Pulmonary artery endothelial cell (primary cell): Measurements from ENCODE around the gene KRABD2.
"Not testable (repeated sequence)": the region's sequence is repeated elsewhere in the genome, so short reads cannot be mapped to it uniquely, and the experiment has no call there.

Experiments used
- DNase-seq: peaks from one replicate; pipeline ENCODE4 v3.0.0-alpha.2; 2011; ENCODE audit warnings: low read depth, low spot score

KRABD2 gene

DNA sequence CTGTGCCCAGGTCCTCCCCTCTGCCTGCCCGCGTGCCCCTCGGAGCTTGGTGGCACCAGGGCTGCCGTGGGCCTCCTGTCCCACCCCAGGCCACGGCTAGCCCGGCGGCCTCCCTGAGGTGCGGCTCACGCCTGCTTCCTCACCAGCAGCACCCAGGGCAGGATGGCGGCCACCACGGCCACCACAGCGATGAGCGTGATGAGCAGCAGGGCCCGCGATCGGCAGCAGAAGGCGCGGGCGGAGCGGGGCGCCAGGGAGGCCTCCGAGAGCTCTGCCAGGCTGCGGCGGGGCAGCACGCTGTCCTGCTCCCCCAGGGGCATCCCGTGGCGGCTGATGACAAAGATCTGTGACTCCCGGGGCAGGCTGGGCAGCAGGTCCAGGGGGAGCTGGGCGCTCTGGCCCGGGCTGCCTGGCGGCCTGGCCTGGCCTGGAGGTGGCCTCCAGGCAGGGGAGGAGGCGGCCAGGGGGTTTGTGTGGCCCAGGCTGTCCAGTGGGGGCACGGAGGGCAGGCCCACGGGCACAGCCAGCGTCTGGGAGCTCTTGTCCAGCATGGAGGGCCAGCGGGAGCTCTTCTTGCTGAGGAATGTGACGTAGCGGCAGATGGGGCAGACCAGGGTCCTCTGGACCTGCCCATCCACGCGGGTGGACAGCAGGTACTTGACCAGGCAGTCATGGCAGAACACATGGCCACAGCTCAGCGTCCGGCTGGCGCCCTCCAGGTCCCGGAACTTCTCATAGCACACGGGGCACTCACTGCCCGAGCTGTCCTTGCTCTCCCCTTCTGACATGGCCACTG lies 16.4 kb upstream of the KRABD2 start:
- no peak for DNase-seq

DNA sequence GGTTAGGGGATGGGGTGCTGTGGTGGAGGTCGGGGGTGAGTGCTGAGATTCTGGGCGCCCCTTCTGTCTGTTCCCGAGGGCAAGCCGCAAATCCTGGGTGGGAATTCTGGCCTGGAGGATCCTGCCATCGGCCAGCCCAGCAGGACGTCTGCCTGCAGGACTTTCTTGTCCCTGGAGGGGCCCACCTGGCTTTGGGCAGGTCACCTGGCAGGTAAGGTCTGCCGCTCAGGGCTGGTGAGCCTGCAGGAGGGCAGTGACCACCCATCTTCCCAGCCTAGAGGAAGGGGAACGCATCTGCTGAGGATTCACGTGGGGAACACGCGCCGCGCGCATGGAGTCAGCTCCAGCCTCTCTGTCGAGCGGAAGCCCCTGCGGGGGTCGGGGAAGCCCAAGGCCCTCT lies 15.8 kb upstream of the KRABD2 start:
- DNase-seq, result no peak

DNA sequence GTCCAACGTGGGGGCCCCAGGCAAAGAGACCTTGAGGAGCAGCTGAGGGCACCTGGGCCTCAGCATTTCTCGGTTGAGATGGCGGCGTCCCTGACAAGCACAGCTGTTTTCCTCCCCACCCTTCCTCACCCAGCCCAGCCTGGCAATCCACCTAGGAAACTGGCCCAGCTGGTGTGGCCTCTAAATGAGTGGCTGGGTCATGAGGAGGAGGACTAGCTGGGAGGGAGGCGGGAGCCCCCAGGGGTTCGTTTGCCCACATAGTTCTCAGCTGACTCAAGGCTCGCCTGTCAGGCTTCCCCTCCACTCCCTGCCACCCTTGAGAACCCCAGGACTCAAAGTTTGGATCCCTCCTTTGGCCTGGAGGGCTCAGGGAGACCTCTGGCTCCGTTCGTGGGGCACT lies 15.2 kb upstream of the KRABD2 start:
- DNase-seq, result no peak

DNA sequence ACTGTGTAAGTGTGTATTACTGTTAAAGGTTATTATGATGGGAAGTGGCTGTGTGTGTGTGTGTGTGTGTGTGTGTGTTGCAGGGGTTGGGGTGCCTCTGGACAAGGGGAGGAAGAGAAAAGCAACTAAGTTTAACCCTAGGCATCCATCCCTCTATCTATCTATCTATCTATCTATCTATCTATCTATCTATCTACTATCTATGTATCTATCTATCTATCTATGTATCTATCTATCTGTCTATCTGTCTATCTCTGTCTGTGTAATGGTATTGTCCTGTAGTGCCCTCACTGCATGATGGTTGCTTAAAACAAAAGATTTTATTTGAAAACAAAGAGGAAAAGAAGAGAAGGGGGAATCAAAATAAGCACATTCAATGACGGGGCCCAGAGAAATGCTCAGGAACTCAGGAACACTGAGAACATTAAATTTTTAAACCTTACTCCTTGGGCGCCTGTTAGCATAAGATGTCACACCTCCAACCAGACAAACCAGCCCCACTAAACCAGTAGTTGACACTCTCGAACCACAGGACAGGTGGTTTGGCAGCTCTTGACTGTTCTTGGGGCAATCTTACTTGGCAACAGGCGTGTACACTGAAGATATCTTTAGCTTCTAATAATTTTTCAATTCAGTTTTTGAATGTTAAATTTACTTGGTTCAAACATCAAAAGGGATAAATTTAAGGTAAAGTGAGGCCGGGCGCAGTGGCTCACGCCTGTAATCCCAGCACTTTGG lies 11.6 kb upstream of the KRABD2 start:
- DNase-seq, result no peak

DNA sequence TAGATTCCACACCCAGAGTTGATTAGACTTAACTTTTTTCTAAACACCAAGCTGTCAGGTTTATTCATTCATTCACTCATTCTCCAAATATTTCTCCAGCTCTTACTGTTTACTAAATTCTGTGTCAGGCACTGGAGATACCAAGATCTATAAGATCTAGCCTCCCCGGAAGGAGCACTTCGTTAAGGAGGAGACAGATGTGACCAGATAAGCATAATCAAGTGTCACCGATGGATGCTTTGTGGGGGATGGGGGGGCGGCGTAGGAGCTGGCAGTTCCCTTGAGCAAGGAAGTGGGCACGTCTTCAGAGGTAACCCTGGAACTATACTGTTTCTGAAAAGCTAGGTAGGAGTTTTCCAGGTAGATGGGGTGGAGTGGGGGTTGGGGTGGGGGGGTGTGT lies 10.3 kb upstream of the KRABD2 start:
- DNase-seq, result no peak

DNA sequence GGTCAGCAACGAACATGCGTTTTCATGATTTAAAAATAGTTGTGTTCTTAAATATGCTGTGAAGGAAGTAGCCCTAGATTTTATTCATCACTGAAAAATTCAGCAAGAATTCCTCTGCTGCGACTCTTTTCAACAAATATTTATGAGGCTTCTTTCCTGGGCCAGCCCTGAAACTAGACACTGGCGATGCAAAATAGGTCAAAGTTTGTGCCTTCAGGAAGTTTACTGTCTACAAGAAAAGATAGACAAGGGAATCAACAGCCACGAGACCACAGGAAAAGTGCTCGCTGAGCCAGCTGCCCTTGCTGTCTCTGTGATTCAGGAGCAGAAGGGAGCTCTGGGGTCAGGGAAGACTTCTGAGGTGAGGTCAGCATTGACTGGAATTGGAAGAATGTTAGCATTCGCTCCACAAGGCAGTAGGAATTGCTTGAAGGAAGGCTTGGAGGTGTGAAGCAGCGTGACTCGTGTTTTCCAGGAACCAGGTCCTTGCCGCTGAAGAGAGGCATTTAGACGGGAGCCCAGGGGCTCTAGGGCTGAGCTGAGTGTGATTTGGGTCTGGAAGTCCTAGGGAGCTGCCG lies 8.4 kb upstream of the KRABD2 start:
- DNase-seq, result peak; percentile 43

DNA sequence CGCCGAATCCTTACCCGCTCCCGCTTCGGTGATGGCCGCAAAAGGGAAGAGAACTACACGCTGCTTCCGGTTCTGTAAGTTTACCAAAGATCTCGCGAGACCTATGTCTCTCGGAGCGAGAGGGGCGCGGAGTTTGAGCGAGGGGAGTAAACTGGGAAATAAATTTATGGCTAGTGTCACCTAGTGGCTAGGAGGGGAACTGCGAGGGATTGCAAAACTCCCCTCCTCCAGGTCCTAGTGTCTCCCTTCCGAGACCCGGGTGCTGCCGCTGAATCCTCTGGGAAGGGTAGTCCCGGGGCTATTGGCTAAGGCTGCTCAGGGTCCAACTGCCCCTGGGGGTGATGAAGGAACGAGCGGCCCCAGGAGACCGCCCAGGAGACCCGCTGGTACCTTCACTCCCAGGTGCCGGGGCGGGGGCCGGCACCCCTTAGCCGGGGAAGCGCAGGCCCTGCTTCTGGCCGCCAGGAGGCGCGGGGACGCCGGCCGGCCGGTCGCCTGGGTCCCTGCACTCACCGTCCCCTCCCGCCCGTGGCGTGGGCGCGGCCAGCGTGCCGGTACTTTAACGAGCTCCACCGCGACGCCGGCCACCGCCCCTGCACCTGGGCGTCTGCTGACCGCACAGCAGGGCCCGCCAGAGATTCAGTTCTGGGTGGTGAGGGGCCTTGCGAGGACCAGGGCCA lies 6.8 kb upstream of the KRABD2 start, which contains the start of gene RPL26:
Gene RPL26 (minus strand): TSS at position 51 of the 680 bp plus-strand sequence. CDS start 883 bp downstream, outside the sequence.
- peak; percentile 92 for DNase-seq

DNA sequence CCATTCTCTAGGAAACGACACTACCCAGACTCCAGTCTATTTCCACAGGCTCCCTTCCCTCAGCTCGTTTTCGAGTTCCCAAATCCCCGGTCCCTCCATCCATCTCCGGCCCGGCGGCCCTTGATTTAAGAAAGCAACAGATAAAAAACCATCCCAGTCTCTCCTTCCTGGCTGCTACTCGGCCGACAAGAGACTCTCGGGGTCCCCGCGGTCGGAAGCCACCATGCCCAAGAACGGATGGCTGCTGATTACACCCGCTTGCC lies 6.3 kb upstream of the KRABD2 start:
- DNase-seq, result no peak

DNA sequence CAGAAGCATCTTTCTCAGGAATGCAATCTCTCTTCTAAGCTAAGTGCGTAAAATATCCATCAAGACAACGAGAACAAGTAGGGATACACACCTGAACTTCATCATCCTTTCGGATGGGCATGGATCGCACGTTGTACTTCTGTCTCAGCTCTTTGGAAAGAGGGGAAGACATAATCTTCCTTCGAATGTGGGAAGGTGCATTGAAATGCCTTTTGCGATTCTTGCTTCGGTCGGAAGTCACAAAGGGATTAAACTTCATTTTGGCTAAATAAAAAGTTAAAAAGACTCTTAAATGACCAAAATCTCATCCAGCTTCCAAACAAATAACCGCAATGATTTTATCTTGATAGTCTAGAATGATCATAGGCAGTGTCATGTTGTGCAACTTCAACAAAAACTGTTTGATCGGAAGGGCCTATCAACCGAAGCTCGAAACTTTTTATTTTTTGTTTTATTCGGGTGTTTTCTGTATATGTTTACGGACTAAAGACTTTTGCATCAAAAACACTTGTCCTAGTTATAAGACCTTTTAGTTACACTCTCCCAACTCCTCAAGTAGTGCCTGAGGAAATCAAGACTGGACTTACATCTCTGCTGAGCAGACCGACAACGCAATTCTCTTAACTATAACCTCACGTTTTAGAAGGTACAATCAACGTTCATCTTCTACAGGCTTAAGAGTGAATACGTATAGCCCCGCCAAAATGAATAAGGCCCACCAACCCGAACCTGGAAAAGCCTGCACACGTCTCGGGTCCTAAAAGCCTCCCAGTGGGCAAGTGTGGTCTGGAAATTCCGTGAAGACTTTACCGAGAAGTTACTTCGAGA lies 5.8 kb upstream of the KRABD2 start:
- DNase-seq, result no peak

DNA sequence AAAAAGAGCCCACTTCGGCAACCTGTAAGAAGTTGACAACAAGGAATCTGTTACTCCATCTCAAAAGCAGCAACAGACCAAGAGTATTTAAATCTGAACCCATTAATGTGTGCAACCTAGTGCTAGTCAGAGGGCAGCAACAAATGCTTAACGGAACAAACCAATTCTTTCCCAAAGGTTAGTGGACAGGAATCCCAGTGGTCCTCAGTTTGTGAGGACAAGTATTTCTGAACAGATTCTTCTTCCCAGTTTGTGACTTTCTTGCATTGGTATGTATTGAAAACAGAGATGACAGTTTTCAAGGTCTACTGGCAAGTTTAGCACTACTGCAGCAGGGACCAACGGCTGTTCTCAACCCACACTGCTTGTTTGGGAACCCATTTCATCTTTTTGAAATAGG lies 3.5 kb upstream of the KRABD2 start:
- DNase-seq, result no peak

DNA sequence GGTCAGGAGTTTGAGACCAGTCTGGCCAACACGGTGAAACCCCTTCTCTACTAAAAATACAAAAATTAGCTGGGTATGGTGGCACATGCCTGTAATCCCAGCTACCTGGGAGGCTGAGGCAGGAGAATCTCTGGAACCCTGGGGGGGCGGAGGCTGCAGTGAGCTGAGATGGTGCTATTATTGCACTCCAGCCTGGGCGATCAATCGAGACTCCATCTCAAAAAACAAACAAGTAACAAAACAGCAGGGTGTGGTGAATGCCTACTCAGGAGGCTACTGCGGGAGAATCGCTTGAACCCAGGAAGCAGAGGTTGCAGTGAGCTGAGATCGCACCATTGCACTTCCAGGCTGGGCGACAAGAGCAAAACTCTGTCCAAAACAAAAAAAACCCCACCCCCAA lies 1.6 kb upstream of the KRABD2 start:
- not testable (repeated sequence) for DNase-seq

DNA sequence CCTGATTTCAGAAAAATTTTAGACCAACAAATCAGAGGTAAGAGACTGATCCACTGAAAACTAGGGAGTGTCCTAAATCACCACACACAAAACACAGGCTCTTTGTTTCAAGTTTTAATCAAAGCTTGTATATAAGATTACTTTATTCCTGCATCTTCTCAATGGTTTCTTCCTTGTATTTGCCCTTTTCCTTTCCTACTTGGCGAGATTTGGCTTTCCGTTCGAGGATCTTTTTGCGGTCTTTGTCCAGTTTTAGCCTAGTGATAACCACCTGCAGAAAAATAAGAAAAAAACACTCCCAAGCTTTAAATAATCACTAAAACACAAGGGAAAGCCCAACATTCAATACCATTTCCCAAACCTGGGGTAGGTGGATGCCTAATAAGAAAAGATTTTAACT lies 918 bp upstream of the KRABD2 start:
- no peak for DNase-seq

DNA sequence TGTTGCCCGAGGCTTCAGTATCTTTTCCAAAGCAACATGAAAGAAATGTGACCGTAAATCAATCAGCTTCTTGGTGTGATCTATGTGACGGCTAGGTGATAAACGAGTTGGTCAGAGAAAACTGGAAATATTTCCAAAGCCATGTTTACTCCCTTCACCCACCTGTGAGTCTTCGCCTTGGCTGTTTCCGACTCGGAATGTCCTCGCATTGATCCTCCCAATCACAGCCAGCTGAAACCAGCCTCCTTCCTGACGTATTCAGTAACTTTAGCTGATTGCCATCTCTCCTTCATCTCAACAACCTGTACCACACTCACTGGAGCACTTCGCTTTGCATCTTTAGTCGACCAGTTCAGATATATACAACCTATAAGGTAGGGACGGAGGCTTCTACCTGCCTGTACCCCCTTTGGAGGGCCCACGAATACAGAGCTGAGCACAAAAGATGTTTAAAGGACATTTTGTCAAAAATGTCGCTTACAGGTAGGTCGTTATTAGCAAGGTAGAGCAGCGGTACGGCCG lies 705 bp downstream of the KRABD2 start:
- no peak for DNase-seq

DNA sequence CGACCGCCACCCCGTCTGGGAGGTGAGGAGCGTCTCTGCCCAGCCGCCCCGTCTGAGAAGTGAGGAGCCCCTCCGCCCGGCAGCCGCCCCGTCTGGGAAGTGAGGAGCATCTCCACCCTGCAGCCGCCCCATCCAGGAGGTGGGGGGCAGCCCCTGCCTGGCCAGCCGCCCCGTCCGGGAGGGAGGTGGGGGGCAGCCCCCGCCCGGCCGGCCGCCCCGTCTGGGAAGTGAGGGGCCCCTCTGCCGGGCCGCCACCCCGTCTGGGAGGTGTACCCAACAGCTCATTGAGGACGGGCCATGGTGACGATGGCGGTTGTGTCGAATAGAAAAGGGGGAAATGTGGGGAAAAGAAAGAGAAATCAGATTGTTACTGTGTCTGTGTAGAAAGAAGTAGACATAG lies 2.6 kb downstream of the KRABD2 start:
- DNase-seq, result not testable (repeated sequence)

DNA sequence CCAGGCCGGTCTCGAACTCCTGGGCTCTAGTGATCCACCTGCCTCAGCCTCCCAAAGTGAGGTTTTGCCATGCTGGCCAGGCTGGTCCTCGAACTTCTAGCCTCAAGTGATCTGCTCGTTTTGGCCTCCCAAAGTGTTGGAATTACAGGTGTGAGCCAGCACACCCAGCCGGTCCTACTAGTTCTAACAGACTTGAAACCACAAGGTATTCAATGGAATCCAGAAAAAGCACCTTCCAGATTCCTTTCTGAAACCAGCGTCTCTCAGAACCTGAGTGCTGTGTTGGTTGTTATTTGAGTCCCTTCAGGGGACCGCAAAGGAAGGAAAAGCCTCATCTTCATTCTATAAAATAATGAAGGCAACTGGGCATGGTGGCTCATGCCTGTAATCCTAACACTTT lies 4.1 kb downstream of the KRABD2 start:
- no peak for DNase-seq

DNA sequence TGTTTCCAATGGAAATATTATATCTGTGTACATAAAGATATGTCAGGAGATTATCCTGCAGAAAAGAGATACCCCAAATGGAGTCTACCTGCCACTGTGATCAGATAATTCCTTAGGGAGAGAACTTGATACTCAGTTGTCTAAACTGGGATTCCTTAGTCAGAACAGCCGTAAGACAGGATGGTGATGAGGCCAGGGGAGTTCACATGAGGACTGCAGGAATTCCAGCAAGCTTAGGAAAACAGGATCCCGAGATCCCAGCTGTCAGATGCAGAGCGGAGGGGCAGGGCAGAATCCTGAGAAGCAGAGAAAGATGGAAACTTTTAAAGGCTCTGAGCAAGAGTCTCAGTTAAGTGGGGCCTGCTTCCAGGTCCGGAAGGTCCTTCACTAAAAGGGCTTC lies 4.7 kb downstream of the KRABD2 start:
- DNase-seq, result no peak

DNA sequence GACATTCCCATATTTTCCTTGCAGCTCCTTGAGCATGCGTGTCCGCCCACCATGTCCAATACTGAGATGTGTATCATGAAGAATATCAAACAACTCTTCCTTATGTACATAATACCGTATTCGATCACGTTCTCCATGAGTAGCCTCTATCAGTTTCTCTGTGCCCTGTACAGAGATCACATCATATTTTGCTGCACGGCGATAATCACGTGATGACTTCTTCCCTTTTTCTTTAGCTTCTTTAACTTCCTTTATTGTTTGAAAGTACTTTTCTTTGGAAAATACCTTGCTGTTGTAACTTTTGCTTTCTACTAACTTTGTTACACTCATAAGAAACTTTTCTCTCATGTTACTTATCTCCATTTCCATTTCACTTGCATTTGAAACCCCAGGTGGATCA lies 6.6 kb downstream of the KRABD2 start:
- DNase-seq, result no peak

DNA sequence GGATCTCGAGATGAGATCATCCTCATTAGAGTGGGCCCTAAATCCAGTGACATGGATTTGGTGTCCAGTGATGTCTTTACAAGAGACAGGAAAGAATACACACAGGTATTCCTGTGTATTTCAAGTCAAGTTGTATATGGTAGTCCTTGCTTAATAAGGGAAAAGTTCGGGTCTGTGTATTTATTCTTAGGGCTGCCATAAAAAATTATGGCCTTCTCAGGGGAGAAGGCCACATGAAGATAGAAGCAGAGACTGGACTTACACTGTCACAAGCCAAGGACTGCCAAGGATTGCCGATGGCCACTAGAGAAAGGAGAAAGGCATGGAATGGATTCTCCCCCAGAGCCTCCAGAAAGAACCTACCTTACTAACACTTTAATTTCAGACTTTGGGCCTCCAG lies 8.3 kb downstream of the KRABD2 start:
- DNase-seq, result no peak

DNA sequence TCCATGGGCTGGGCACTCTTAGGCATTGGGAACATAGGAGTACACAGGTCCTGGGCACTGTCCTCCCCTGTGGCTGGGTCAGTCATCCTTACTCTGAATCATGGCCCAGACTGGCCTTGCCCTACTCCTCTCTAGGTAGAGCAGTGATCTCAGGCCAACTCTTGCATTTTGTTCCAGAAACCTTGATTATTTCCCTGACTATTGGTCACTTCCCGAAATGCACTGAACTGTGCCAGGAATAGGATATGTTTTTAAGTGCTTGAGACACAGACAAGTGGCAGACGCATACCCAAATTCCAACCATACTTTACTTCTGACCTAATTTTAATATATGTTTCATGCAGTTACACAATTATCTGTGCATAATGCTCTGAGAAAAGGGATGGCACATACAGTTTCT lies 10.3 kb downstream of the KRABD2 start:
- DNase-seq, result peak; percentile 85

DNA sequence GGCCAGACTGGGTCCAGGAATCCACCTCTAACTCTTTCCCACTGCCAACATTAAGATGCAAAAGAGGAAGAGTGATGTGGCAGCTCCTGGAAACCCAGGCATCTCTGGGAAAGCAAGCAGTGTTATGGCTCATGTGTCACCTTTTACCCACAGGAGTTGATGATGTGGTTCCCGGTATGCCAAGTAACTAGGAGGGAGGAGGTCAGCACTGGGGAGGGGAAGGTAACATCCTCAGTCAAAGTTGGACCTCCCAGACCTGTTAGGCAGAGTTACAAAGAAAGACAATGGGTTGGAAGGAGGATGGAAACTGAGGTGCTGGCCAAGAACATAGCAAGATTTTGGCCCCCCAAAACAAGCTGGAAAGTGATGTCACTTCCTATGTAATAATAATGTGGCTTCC lies 11.4 kb downstream of the KRABD2 start:
- DNase-seq, result no peak

DNA sequence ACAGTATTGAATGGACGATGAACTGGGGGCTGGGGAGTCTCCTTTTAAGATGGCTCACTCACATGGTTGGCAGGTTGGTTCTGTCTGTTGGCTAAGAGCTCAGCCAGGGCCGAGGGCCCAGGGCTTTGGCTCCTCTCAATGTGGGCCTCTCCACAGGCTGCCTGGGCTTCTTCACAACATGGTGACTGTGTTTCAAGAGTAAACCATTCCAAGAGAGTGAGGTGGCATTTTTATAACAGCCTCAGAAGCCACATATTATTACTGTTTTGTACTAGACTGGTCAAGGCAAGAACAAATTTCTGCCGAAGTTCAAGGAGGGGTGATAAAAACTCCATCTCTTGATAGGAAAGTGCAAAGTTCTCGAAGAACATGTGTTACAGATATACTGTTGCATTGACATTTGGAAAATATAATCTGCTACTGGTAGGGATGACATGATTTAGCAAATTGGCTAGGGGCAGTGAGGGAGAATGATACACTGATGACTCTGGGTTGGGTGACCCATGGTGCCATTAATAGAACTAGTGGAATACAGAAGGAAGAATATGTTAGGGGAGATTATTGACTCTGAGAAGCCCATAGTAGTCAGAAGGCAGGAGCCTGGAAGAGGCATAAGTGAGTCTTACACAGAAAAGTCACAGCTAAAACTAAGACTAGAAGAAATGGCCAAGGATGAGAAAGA lies 13.7 kb downstream of the KRABD2 start:
- no peak for DNase-seq
